H1 (cell line): ENCODE results near the gene TPMT. TPM values are rescaled to one million over a fixed set of nuclear protein-coding genes. Genes with fewer than 3 reads are reported as not detected.

ENCODE experiments used
- CTCF ChIA-PET: fragments of 300-600 bp; sonication (Branson Sonifier 250); formaldehyde crosslinking; loops from one replicate; lab custom pipeline; 2021; ENCODE audit not compliant: partially characterized antibody; lab: Charles Lee
- POLR2A ChIA-PET: fragments of 300-600 bp; sonication (Branson Sonifier 250); formaldehyde crosslinking; loops from one replicate; lab custom pipeline; 2021; ENCODE audit warnings: inconsistent platforms; ENCODE audit not compliant: partially characterized antibody; lab: Charles Lee
- DNase-seq, 2 experiments: peaks; one replicate each; pipeline versions ENCODE4 v3.0.0 to v3.0.0-alpha.2; 2010 to 2022; ENCODE audit warnings: low spot score in 2 of 2, low read depth in 1 of 2, mixed read lengths in 1 of 2
- FAIRE-seq: peaks from 2 replicates; lab custom pipeline; 2011; peaks lifted over from hg19 to GRCh38; lab: Jason Lieb, UNC
- H2AFZ ChIP-seq: 2 replicates; pipeline ENCODE4 v1.8.1; 2012; ENCODE audit warnings: low read length, inconsistent platforms
- H2AK5ac ChIP-seq: 2 replicates; pipeline ENCODE4 v1.6.1; 2013; ENCODE audit warnings: low read depth, low read length
- H2BK120ac ChIP-seq: replicated peaks from 2 replicates; pipeline ENCODE3; 2013; ENCODE audit warnings: low read depth, low read length, inconsistent platforms
- H2BK12ac ChIP-seq: 2 replicates; pipeline ENCODE4 v1.6.1; 2013; ENCODE audit warnings: low read depth, low read length
- H2BK15ac ChIP-seq: 2 replicates; pipeline ENCODE4 v1.6.1; 2013; ENCODE audit warnings: low read length
- H2BK20ac ChIP-seq: 2 replicates; pipeline ENCODE4 v1.6.1; 2013; ENCODE audit warnings: low read length
- H2BK5ac ChIP-seq: 2 replicates; pipeline ENCODE4 v1.6.1; 2013; ENCODE audit warnings: low read depth, low read length
- H3K14ac ChIP-seq: 2 replicates; pipeline ENCODE4 v1.6.1; 2013; ENCODE audit warnings: inconsistent platforms; ENCODE audit not compliant: insufficient read length
- H3K18ac ChIP-seq: 2 replicates; pipeline ENCODE4 v1.6.1; 2013; ENCODE audit warnings: low read length; ENCODE audit errors: extremely low read depth
- H3K23ac ChIP-seq: 2 replicates; pipeline ENCODE4 v1.6.1; 2013; ENCODE audit warnings: inconsistent platforms; ENCODE audit not compliant: insufficient read length
- H3K23me2 ChIP-seq: 2 replicates; pipeline ENCODE4 v1.6.1; 2013; ENCODE audit warnings: low read depth, low read length
- H3K27ac ChIP-seq: 2 replicates; pipeline ENCODE4 v1.6.1; 2011; ENCODE audit warnings: low read depth, low read length, inconsistent platforms
- H3K27me3 ChIP-seq, 4 experiments: replicated peaks in 1 of 4; 1 replicate in 1 of 4; 2 replicates in 3 of 4; pipeline versions ENCODE4 v1.6.1 to v1.8.1; 2011 to 2013; ENCODE audit warnings: low read length in 3 of 4, mild to moderate bottlenecking in 3 of 4, inconsistent platforms in 2 of 4, mixed read lengths in 2 of 4, moderate library complexity in 1 of 4; ENCODE audit not compliant: control insufficient read depth in 3 of 4, insufficient read depth in 3 of 4; ENCODE audit errors: extremely low read depth in 1 of 4
- H3K36me3 ChIP-seq, 4 experiments: 2 replicates each; pipeline versions ENCODE4 v1.6.1 to v1.8.1; 2011 to 2013; ENCODE audit warnings: mild to moderate bottlenecking in 4 of 4, low read length in 3 of 4, moderate library complexity in 2 of 4, control low read depth in 1 of 4, inconsistent platforms in 1 of 4; ENCODE audit not compliant: insufficient read depth in 4 of 4, control insufficient read depth in 2 of 4
- H3K4ac ChIP-seq: replicated peaks from 2 replicates; pipeline ENCODE3; 2013; ENCODE audit warnings: low read length, low read depth, mixed read lengths, inconsistent platforms; ENCODE audit not compliant: insufficient read length
- H3K4me1 ChIP-seq, 4 experiments: replicated peaks in 1 of 4; 1 replicate in 1 of 4; 2 replicates in 3 of 4; pipeline versions ENCODE4 v1.6.1 to v1.8.1; 2011 to 2013; ENCODE audit warnings: low read length in 3 of 4, inconsistent platforms in 2 of 4, mixed read lengths in 1 of 4; ENCODE audit not compliant: insufficient read depth in 4 of 4, control insufficient read depth in 3 of 4
- H3K4me2 ChIP-seq, 2 experiments: 2 replicates each; pipeline versions ENCODE4 v1.6.1 to v1.8.1; 2011 to 2013; ENCODE audit warnings: low read depth in 2 of 2, low read length in 2 of 2, control low read depth in 1 of 2, inconsistent platforms in 1 of 2, mild to moderate bottlenecking in 1 of 2; ENCODE audit not compliant: insufficient read depth in 1 of 2
- H3K4me3 ChIP-seq, 4 experiments: fragments of 200-600, 300-600 bp in 1 of 4; sonication (generic), shearing (Covaris generic), sonication (Bioruptor Twin) in 1 of 4; 2 replicates each; pipeline versions ENCODE4 v1.5.1 to v1.8.1; 2011 to 2016; ENCODE audit warnings: low read length in 4 of 4, low read depth in 3 of 4, control low read depth in 2 of 4, inconsistent platforms in 2 of 4, mild to moderate bottlenecking in 2 of 4, mixed read lengths in 1 of 4, moderate library complexity in 1 of 4; ENCODE audit not compliant: insufficient read depth in 2 of 4; ENCODE audit errors: extremely low read depth in 1 of 4
- H3K56ac ChIP-seq: replicated peaks from 2 replicates; pipeline ENCODE3; 2013; ENCODE audit warnings: low read depth, mild to moderate bottlenecking, mixed read lengths, low read length, inconsistent platforms; ENCODE audit not compliant: insufficient read length
- H3K79me1 ChIP-seq: 2 replicates; pipeline ENCODE4 v1.6.1; 2013; ENCODE audit warnings: low read depth, low read length, control low read depth
- H3K79me2 ChIP-seq, 2 experiments: 2 replicates each; pipeline versions ENCODE4 v1.6.1 to v1.8.1; 2012 to 2013; ENCODE audit warnings: low read length in 2 of 2, mild to moderate bottlenecking in 2 of 2, inconsistent platforms in 1 of 2; ENCODE audit not compliant: insufficient read depth in 2 of 2, control insufficient read depth in 1 of 2
- H3K9ac ChIP-seq, 4 experiments: replicated peaks in 1 of 4; 1 replicate in 1 of 4; 2 replicates in 3 of 4; pipeline versions ENCODE4 v1.6.1 to v1.8.1; 2011 to 2013; ENCODE audit warnings: low read depth in 3 of 4, low read length in 3 of 4, control low read depth in 2 of 4, mild to moderate bottlenecking in 2 of 4, moderate library complexity in 2 of 4, inconsistent platforms in 1 of 4; ENCODE audit errors: extremely low read depth in 1 of 4
- H3K9me3 ChIP-seq, 2 experiments: 2 replicates each; pipeline versions ENCODE4 v1.6.1 to v1.8.1; 2012 to 2013; ENCODE audit warnings: mild to moderate bottlenecking in 2 of 2, moderate library complexity in 2 of 2, control low read depth in 1 of 2, inconsistent platforms in 1 of 2, low read depth in 1 of 2, low read length in 1 of 2, mixed read lengths in 1 of 2; ENCODE audit not compliant: insufficient read depth in 2 of 2
- H4K20me1 ChIP-seq, 2 experiments: replicated peaks in 1 of 2; 2 replicates each; pipeline versions ENCODE3 to v1.8.1; 2011 to 2013; ENCODE audit warnings: inconsistent platforms in 2 of 2, low read length in 2 of 2, mild to moderate bottlenecking in 1 of 2; ENCODE audit not compliant: insufficient read depth in 2 of 2, control insufficient read depth in 1 of 2
- H4K5ac ChIP-seq: 2 replicates; pipeline ENCODE4 v1.6.1; 2013; ENCODE audit warnings: low read length, low read depth, mixed read lengths, inconsistent platforms; ENCODE audit not compliant: insufficient read length
- H4K8ac ChIP-seq: 2 replicates; pipeline ENCODE4 v1.8.0; 2013; ENCODE audit warnings: mild to moderate bottlenecking, moderate library complexity, low read length, inconsistent platforms; ENCODE audit not compliant: insufficient read depth; ENCODE audit errors: extremely low read depth
- H4K91ac ChIP-seq: replicated peaks from 2 replicates; pipeline ENCODE3; 2013; ENCODE audit warnings: low read length, mixed read lengths, inconsistent platforms; ENCODE audit not compliant: insufficient read length
- CBX5 ChIP-seq: fragments of 300-800, 300-1000 bp; sonication (generic); IDR thresholded peaks from 2 replicates; pipeline ENCODE4 v1.7.1; 2016; ENCODE audit warnings: antibody characterized with exemption, low read length, low read depth
- CEBPB ChIP-seq: IDR thresholded peaks from 2 replicates; pipeline ENCODE4 v1.6.1; 2012; ENCODE audit warnings: low read depth, low read length
- CHD1 ChIP-seq: IDR thresholded peaks from 2 replicates; pipeline ENCODE4 v1.6.1; 2012; ENCODE audit warnings: low read depth, low read length, improper control_type of control experiment
- MAX ChIP-seq: IDR thresholded peaks from 2 replicates; pipeline ENCODE4 v1.6.1; 2012; ENCODE audit warnings: inconsistent platforms
- POLR2A ChIP-seq, 2 experiments: IDR thresholded peaks; 1 replicate in 1 of 2; 2 replicates in 1 of 2; pipeline ENCODE4 v1.6.1; 2011; ENCODE audit warnings: low read depth in 2 of 2, low read length in 2 of 2, mild to moderate bottlenecking in 2 of 2; ENCODE audit errors: control extremely low read depth in 1 of 2
- POU5F1 ChIP-seq: IDR thresholded peaks from 2 replicates; pipeline ENCODE4 v1.6.1; 2011; ENCODE audit warnings: low read depth, mild to moderate bottlenecking, low read length, moderate library complexity
- RFX5 ChIP-seq: IDR thresholded peaks from 2 replicates; pipeline ENCODE4 v1.6.1; 2011; ENCODE audit warnings: low read depth, low read length, improper control_type of control experiment, borderline replicate concordance
- SAP30 ChIP-seq: fragments of 300-600 bp; sonication (generic); IDR thresholded peaks from 2 replicates; pipeline ENCODE4 v1.7.1; 2012; ENCODE audit warnings: low read length, moderate library complexity, mild to moderate bottlenecking, inconsistent platforms; ENCODE audit not compliant: insufficient read depth, insufficient replicate concordance
- SIN3A ChIP-seq, 2 experiments: IDR thresholded peaks in 1 of 2; conservative IDR thresholded peaks in 1 of 2; 2 replicates each; pipeline ENCODE4 v1.6.1; 2011 to 2012; ENCODE audit warnings: low read length in 2 of 2, improper control_type of control experiment in 1 of 2, low read depth in 1 of 2, mild to moderate bottlenecking in 1 of 2
- SRF ChIP-seq: IDR thresholded peaks from 2 replicates; pipeline ENCODE4 v1.6.1; 2011; ENCODE audit warnings: mild to moderate bottlenecking, low read depth, low read length, moderate library complexity
- TBP ChIP-seq: IDR thresholded peaks from 2 replicates; pipeline ENCODE4 v1.6.1; 2011; ENCODE audit warnings: low read depth, low read length, improper control_type of control experiment
- TEAD4 ChIP-seq: IDR thresholded peaks from 2 replicates; pipeline ENCODE4 v1.6.1; 2012; ENCODE audit warnings: low read depth, low read length, inconsistent platforms, mixed read lengths
- WGBS, 2 experiments: shearing (Covaris generic) in 1 of 2; methylation state at CpG; one replicate each; pipeline versions ENCODE4 v1.1.6 to v1.1.7; 2013 to 2015; ENCODE audit warnings: low lambda C conversion rate in 2 of 2, mixed read lengths in 2 of 2, inconsistent platforms in 1 of 2, low coverage in 1 of 2, missing lambda C conversion rate in 1 of 2; ENCODE audit not compliant: insufficient replicate concordance in 2 of 2, insufficient coverage in 1 of 2, insufficient read length in 1 of 2; ENCODE audit errors: extremely low coverage in 1 of 2, missing lambda C conversion rate in 1 of 2; 5-methylcytosine and 5-hydroxymethylcytosine counted together
- polyA plus RNA-seq, 7 experiments: library from polyadenylated mRNA; depleted of rRNA in 3 of 7; stranded (reverse) in 5 of 7; unstranded in 2 of 7; fragments of >200 nt in 5 of 7; fragments of 200-250 nt in 2 of 7; gene quantifications; 1 replicate in 5 of 7; 2 replicates in 1 of 7; 4 replicates in 1 of 7; pipeline versions ENCODE4 v1.2.1 to v1.2.3, GENCODE V29; 2011 to 2013; ENCODE audit warnings: missing spikeins in 2 of 7, mixed read lengths in 2 of 7
- total RNA-seq: library from RNA; stranded (reverse); fragmentation: NEBNext Ultra II Directional; extraction: Animal tissue kit (Norgen Biotek cat#: 25700); gene quantifications from 2 replicates; pipeline ENCODE4 v1.2.1, GENCODE V29; 2021

The TPMT gene
- total and polyA plus RNA-seq, 2 of the 8 experiments (the other 6 are each of a cell fraction or from before 2014, with no cell fraction given) = 12.3 to 17.2 TPM

- CTCF ChIA-PET = interaction anchor here (0.6 to 1.7 kb wide), 4 partner anchors 33 to 126 kb away, joined by 3 to 4 read pairs (median 3); partner anchors contain the start of gene NHLRC1
- 88% methylated on average over 5 of the region's 5 CpGs; no CpG with 5 or more reads in 1 of the 2 experiments for WGBS, 2 experiments
Measured at GRCh38 chr6:18088419-18089296, 66.2 kb downstream of the TPMT start.

More at GRCh38 chr6:18088419-18089296, 66.2 kb downstream of the TPMT start:
- H3K27me3 ChIP-seq = no peaks in the 10 kb centered on the region
- no peak overlapping the region for H3K4me3 ChIP-seq
- H3K4ac ChIP-seq = no peak overlapping the region
- no peak overlapping the region for H4K91ac ChIP-seq
- H3K36me3 ChIP-seq = no peaks in the 10 kb centered on the region
- no peak overlapping the region for H3K18ac ChIP-seq
- H4K8ac ChIP-seq = no peak overlapping the region
- H3K23me2 ChIP-seq = no peaks in the 10 kb centered on the region
- H2BK15ac ChIP-seq = no peak overlapping the region
- H2BK20ac ChIP-seq = no peak overlapping the region
- no peak overlapping the region for H3K56ac ChIP-seq
- FAIRE-seq (no peak), DNase-seq (no peak)
- POLR2A ChIA-PET = interaction anchor here (1.7 kb wide), 1 partner anchor 11 kb away, joined by 4 read pairs; no protein-coding TSS in a partner anchor
- H2BK120ac ChIP-seq = no peak overlapping the region
- peaks cover 6 to 8% of the 10 kb centered on the region in 2 experiments; a peak in 2 of 4 replicates for H3K9me3 ChIP-seq
- no peak overlapping the region for H2AFZ ChIP-seq
- H4K5ac ChIP-seq = no peak overlapping the region
- H3K23ac ChIP-seq = no peak overlapping the region
- H3K14ac ChIP-seq = no peak overlapping the region
- H2BK12ac ChIP-seq = no peak overlapping the region
- no peaks in the 10 kb centered on the region for H3K4me1 ChIP-seq
- H2AK5ac ChIP-seq = no peak overlapping the region
- no peaks in the 10 kb centered on the region for H4K20me1 ChIP-seq
- no peaks in the 10 kb centered on the region for H3K79me2 ChIP-seq
- no peak overlapping the region for H2BK5ac ChIP-seq
- H3K27ac ChIP-seq = no peak overlapping the region
- H3K9ac ChIP-seq = no peak overlapping the region
- no peak overlapping the region for H3K4me2 ChIP-seq
- TF ChIP-seq RFX5 = no peak
- no peak for TF ChIP-seq TBP
- no peak for TF ChIP-seq POU5F1
- TF ChIP-seq POLR2A (IDR thresholded peaks at IDR 0.05; ENCODE audit: control extremely low read depth in 1 of 2, low read depth in 2 of 2, low read length in 2 of 2) = no peak
- no peak for TF ChIP-seq MAX
- TF ChIP-seq SIN3A (conservative IDR thresholded peaks at IDR 0.05 in 1 of 2, IDR thresholded peaks at IDR 0.05 in 1 of 2; ENCODE audit: low read depth in 1 of 2, low read length in 2 of 2) = no peak
- TF ChIP-seq CEBPB = no peak
- TF ChIP-seq SRF = no peak
- no peak for TF ChIP-seq CHD1
- TF ChIP-seq CBX5 = no peak
- TF ChIP-seq TEAD4 = no peak
- no peak for TF ChIP-seq SAP30
- no peaks in the 10 kb centered on the region for H3K79me1 ChIP-seq
